Muscle of back (tissue), 11 donors: ENCODE results near the gene HSD17B14. TPM values are rescaled to one million over a fixed set of nuclear protein-coding genes. Genes with fewer than 3 reads are reported as not detected.
"Not testable (repeated sequence)": the region's sequence is repeated elsewhere in the genome, so short reads cannot be mapped to it uniquely, and the experiment has no call there.

Experiments
- DNase-seq, 3 donors: peaks; one replicate each; pipeline versions ENCODE4 v3.0.0 to v3.0.0-alpha.2; 2013
- polyA plus RNA-seq, 10 donors: library from polyadenylated mRNA; unstranded; fragments of 120-200 nt; gene quantifications; one replicate each; pipeline ENCODE4 v1.2.1, GENCODE V29; 2013; ENCODE audit not compliant: insufficient read length in 10 of 10

The HSD17B14 gene
- polyA plus RNA-seq, 10 donors: 2.6 to 4.5 (median 3.2) TPM

- DNase-seq: not testable (repeated sequence)
Measured at GRCh38 chr19:48765816-48766215, 70.5 kb downstream of the HSD17B14 start.

Other genes starting within 250 kb of the HSD17B14 start
- not detected for gene SPACA4, start 229.7 kb downstream of the HSD17B14 start, polyA plus RNA-seq
- 1 to 10 TPM in 1 of 10 donors, under 1 TPM in 4, not detected in 5; 0.16 to 1.8 (median 0.24) TPM for gene FAM83E, start 221.4 kb downstream of the HSD17B14 start, polyA plus RNA-seq
- gene RPL18, start 217.3 kb downstream of the HSD17B14 start, polyA plus RNA-seq: 1,000 to 10,000 TPM; 1,102 to 2,024 (median 1,616) TPM
- gene SPHK2, start 217.0 kb downstream of the HSD17B14 start, polyA plus RNA-seq: 1 to 10 TPM; 5.3 to 8.5 (median 7.4) TPM
- gene DBP, start 199.1 kb downstream of the HSD17B14 start, polyA plus RNA-seq: 1 to 10 TPM; 3.9 to 9.7 (median 6.0) TPM
- gene CA11, start 190.3 kb downstream of the HSD17B14 start, polyA plus RNA-seq: 10 to 100 TPM in 3 of 10 donors, 1 to 10 TPM in 7; 4.5 to 15.7 (median 9.0) TPM
- gene NTN5, start 163.5 kb downstream of the HSD17B14 start, polyA plus RNA-seq: 1 to 10 TPM in 8 of 10 donors, under 1 TPM in 2; 0.67 to 9.6 (median 2.3) TPM
- 1 to 10 TPM in 2 of 10 donors, under 1 TPM in 8; 0.39 to 1.2 (median 0.83) TPM for gene FUT2, start 140.5 kb downstream of the HSD17B14 start, polyA plus RNA-seq
- 100 to 1,000 TPM in 6 of 10 donors, 10 to 100 TPM in 4; 47.0 to 137 (median 107) TPM for gene MAMSTR, start 116.8 kb downstream of the HSD17B14 start, polyA plus RNA-seq
- gene RASIP1, start 95.9 kb downstream of the HSD17B14 start, polyA plus RNA-seq: 10 to 100 TPM; 18.7 to 28.8 (median 21.7) TPM
- gene IZUMO1, start 89.6 kb downstream of the HSD17B14 start, polyA plus RNA-seq: 1 to 10 TPM in 4 of 10 donors, under 1 TPM in 6; 0.23 to 2.2 (median 0.94) TPM
- gene FUT1, start 83.8 kb downstream of the HSD17B14 start, polyA plus RNA-seq: 1 to 10 TPM in 7 of 10 donors, under 1 TPM in 3; 0.62 to 1.9 (median 1.2) TPM
- gene FGF21, start 81.0 kb downstream of the HSD17B14 start, polyA plus RNA-seq: not detected
- gene BCAT2, start 25.5 kb downstream of the HSD17B14 start, polyA plus RNA-seq: 10 to 100 TPM; 19.6 to 24.3 (median 22.4) TPM
- 10 to 100 TPM; 23.6 to 43.5 (median 33.1) TPM for gene PLEKHA4, start 32.1 kb upstream of the HSD17B14 start, polyA plus RNA-seq
- 10 to 100 TPM; 44.3 to 79.0 (median 62.4) TPM for gene PPP1R15A, start 35.9 kb upstream of the HSD17B14 start, polyA plus RNA-seq
- gene TULP2, start 62.3 kb upstream of the HSD17B14 start, polyA plus RNA-seq: under 1 TPM in 5 of 10 donors, not detected in 5; 0.16 to 0.54 (median 0.30) TPM
- gene NUCB1, start 63.8 kb upstream of the HSD17B14 start, polyA plus RNA-seq: 100 to 1,000 TPM; 118 to 190 (median 146) TPM
- gene DHDH, start 97.2 kb upstream of the HSD17B14 start, polyA plus RNA-seq: under 1 TPM in 9 of 10 donors, not detected in 1; 0.15 to 0.80 (median 0.39) TPM
- gene BAX, start 118.4 kb upstream of the HSD17B14 start, polyA plus RNA-seq: 10 to 100 TPM; 32.8 to 56.5 (median 42.7) TPM
- 100 to 1,000 TPM; 520 to 975 (median 659) TPM for gene FTL, start 128.8 kb upstream of the HSD17B14 start, polyA plus RNA-seq
- 100 to 1,000 TPM in 2 of 10 donors, 10 to 100 TPM in 8; 52.5 to 103 (median 84.0) TPM for gene GYS1, start 156.8 kb upstream of the HSD17B14 start, polyA plus RNA-seq
- gene RUVBL2, start 157.4 kb upstream of the HSD17B14 start, polyA plus RNA-seq: 10 to 100 TPM; 43.8 to 73.4 (median 52.0) TPM
- gene LHB, start 180.6 kb upstream of the HSD17B14 start, polyA plus RNA-seq: under 1 TPM in 1 of 10 donors, not detected in 9; 0.34 TPM
- under 1 TPM in 2 of 10 donors, not detected in 8; 0.19 to 0.54 TPM for gene CGB3, start 187.8 kb upstream of the HSD17B14 start, polyA plus RNA-seq
- gene CGB2, start 195.4 kb upstream of the HSD17B14 start, polyA plus RNA-seq: under 1 TPM in 1 of 10 donors, not detected in 9; 0.49 TPM
- under 1 TPM in 1 of 10 donors, not detected in 9; 0.90 TPM for gene CGB1, start 200.4 kb upstream of the HSD17B14 start, polyA plus RNA-seq
- 1 to 10 TPM in 4 of 10 donors, under 1 TPM in 1, not detected in 5; 0.44 to 2.1 (median 1.5) TPM for gene CGB5, start 207.4 kb upstream of the HSD17B14 start, polyA plus RNA-seq
- gene CGB8, start 212.6 kb upstream of the HSD17B14 start, polyA plus RNA-seq: 1 to 10 TPM in 2 of 10 donors, under 1 TPM in 3, not detected in 5; 0.40 to 1.6 (median 0.82) TPM
- gene CGB7, start 221.3 kb upstream of the HSD17B14 start, polyA plus RNA-seq: 1 to 10 TPM in 3 of 10 donors, under 1 TPM in 7; 0.50 to 1.5 (median 0.66) TPM
- gene NTF4, start 228.3 kb upstream of the HSD17B14 start, polyA plus RNA-seq: 1 to 10 TPM; 2.4 to 5.8 (median 3.8) TPM
- 1 to 10 TPM; 3.3 to 9.4 (median 7.1) TPM for gene KCNA7, start 236.2 kb upstream of the HSD17B14 start, polyA plus RNA-seq
- gene SNRNP70, start 249.0 kb upstream of the HSD17B14 start, polyA plus RNA-seq: 100 to 1,000 TPM; 136 to 261 (median 187) TPM